ENCODE results near the gene IFRD2. TPM values are rescaled to one million over a fixed set of nuclear protein-coding genes. Genes with fewer than 3 reads are reported as not detected.

The IFRD2 gene
- total and polyA plus RNA-seq, 2 experiments from 2014 or later: 80.8 to 91.5 TPM

DNA sequence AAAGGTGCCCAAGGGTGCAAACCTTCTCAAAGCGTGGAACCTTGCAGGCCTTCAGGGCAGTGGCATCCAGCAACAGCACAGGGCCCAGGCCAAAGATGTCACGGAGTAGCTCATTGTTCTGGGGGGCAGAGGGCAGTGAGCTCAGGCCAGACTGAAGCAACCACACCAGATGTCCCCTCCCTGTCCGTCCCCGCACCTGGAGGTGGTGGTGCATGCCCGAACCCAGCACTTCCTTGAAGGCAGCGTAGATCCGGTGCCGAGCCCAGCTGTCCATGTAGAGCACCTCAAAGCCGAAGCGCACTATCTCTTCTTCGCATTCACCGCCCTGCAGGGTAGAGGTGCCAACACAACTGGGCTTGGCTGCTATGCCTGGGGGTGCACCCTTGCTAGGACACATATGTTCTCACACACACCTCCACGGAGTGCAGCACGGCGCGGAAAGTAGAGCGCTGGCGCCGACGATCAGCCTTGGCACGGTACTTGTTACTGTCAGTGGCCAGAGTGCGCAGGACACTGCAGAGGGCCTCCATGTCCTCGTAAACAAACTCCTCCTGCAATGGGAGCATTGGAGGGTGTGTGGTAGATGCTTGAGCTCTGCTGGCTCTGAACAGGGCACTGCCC is 3.7 kb downstream of the IFRD2 start:
- H3K79me2 ChIP-seq (replicated peaks; ENCODE audit: insufficient read depth): peaks cover 17% of the 10 kb centered on the region
- TF ChIP-seq JUNB (IDR thresholded peaks at IDR 0.05; ENCODE audit: unreplicated experiment) (no peak), ZNF331 (CRISPR knock-in tag; IDR thresholded peaks at IDR 0.05; ENCODE audit: low read depth) (no peak), NANOG (IDR thresholded peaks at IDR 0.05; ENCODE audit: borderline replicate concordance) (no peak), EZH2phosphoT487 (IDR thresholded peaks at IDR 0.05; ENCODE audit: unreplicated experiment) (no peak), ZNF114 (CRISPR knock-in tag; IDR thresholded peaks at IDR 0.05) (no peak), REST (IDR thresholded peaks at IDR 0.05; ENCODE audit: unreplicated experiment) (no peak)
- TF ChIP-seq, protein P1, sequence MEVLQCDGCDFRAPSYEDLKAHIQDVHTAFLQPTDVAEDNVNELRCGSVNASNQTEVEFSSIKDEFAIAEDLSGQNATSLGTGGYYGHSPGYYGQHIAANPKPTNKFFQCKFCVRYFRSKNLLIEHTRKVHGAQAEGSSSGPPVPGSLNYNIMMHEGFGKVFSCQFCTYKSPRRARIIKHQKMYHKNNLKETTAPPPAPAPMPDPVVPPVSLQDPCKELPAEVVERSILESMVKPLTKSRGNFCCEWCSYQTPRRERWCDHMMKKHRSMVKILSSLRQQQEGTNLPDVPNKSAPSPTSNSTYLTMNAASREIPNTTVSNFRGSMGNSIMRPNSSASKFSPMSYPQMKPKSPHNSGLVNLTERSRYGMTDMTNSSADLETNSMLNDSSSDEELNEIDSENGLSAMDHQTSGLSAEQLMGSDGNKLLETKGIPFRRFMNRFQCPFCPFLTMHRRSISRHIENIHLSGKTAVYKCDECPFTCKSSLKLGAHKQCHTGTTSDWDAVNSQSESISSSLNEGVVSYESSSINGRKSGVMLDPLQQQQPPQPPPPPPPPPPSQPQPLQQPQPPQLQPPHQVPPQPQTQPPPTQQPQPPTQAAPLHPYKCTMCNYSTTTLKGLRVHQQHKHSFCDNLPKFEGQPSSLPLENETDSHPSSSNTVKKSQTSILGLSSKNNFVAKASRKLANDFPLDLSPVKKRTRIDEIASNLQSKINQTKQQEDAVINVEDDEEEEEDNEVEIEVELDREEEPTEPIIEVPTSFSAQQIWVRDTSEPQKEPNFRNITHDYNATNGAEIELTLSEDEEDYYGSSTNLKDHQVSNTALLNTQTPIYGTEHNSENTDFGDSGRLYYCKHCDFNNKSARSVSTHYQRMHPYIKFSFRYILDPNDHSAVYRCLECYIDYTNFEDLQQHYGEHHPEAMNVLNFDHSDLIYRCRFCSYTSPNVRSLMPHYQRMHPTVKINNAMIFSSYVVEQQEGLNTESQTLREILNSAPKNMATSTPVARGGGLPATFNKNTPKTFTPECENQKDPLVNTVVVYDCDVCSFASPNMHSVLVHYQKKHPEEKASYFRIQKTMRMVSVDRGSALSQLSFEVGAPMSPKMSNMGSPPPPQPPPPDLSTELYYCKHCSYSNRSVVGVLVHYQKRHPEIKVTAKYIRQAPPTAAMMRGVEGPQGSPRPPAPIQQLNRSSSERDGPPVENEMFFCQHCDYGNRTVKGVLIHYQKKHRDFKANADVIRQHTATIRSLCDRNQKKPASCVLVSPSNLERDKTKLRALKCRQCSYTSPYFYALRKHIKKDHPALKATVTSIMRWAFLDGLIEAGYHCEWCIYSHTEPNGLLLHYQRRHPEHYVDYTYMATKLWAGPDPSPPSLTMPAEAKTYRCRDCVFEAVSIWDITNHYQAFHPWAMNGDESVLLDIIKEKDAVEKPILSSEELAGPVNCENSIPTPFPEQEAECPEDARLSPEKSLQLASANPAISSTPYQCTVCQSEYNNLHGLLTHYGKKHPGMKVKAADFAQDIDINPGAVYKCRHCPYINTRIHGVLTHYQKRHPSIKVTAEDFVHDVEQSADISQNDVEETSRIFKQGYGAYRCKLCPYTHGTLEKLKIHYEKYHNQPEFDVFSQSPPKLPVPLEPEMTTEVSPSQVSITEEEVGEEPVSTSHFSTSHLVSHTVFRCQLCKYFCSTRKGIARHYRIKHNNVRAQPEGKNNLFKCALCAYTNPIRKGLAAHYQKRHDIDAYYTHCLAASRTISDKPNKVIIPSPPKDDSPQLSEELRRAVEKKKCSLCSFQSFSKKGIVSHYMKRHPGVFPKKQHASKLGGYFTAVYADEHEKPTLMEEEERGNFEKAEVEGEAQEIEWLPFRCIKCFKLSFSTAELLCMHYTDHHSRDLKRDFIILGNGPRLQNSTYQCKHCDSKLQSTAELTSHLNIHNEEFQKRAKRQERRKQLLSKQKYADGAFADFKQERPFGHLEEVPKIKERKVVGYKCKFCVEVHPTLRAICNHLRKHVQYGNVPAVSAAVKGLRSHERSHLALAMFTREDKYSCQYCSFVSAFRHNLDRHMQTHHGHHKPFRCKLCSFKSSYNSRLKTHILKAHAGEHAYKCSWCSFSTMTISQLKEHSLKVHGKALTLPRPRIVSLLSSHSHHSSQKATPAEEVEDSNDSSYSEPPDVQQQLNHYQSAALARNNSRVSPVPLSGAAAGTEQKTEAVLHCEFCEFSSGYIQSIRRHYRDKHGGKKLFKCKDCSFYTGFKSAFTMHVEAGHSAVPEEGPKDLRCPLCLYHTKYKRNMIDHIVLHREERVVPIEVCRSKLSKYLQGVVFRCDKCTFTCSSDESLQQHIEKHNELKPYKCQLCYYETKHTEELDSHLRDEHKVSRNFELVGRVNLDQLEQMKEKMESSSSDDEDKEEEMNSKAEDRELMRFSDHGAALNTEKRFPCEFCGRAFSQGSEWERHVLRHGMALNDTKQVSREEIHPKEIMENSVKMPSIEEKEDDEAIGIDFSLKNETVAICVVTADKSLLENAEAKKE (CRISPR knock-in tag; IDR thresholded peaks at IDR 0.05): no peak
- TF ChIP-seq, protein P2, sequence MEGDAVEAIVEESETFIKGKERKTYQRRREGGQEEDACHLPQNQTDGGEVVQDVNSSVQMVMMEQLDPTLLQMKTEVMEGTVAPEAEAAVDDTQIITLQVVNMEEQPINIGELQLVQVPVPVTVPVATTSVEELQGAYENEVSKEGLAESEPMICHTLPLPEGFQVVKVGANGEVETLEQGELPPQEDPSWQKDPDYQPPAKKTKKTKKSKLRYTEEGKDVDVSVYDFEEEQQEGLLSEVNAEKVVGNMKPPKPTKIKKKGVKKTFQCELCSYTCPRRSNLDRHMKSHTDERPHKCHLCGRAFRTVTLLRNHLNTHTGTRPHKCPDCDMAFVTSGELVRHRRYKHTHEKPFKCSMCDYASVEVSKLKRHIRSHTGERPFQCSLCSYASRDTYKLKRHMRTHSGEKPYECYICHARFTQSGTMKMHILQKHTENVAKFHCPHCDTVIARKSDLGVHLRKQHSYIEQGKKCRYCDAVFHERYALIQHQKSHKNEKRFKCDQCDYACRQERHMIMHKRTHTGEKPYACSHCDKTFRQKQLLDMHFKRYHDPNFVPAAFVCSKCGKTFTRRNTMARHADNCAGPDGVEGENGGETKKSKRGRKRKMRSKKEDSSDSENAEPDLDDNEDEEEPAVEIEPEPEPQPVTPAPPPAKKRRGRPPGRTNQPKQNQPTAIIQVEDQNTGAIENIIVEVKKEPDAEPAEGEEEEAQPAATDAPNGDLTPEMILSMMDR (conservative IDR thresholded peaks at IDR 0.05; ENCODE audit: low read depth in 2 of 2): no peak
- TF ChIP-seq, protein P3, sequence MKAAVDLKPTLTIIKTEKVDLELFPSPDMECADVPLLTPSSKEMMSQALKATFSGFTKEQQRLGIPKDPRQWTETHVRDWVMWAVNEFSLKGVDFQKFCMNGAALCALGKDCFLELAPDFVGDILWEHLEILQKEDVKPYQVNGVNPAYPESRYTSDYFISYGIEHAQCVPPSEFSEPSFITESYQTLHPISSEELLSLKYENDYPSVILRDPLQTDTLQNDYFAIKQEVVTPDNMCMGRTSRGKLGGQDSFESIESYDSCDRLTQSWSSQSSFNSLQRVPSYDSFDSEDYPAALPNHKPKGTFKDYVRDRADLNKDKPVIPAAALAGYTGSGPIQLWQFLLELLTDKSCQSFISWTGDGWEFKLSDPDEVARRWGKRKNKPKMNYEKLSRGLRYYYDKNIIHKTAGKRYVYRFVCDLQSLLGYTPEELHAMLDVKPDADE (IDR thresholded peaks at IDR 0.05): no peak
- DNase-seq (ENCODE audit: low spot score): no peak
- H3K4me2 ChIP-seq: no peak overlapping the region
- no peak overlapping the region for H3K4me3 Mint-ChIP-seq
- no peaks in the 10 kb centered on the region for H3K27me3 ChIP-seq (ENCODE audit: insufficient read depth)
- no peaks in the 10 kb centered on the region; the same call in 1 of the 2 replicates for H4K20me1 ChIP-seq (replicated peaks; ENCODE audit: insufficient read depth)
- H3F3A ChIP-seq (replicated peaks; ENCODE audit: low read depth): 0 out of 2 replicates have a peak, but pooled peaks cover 4% of the 10 kb centered on the region
- H3K4me1 Mint-ChIP-seq: peaks cover 11% of the 10 kb centered on the region
- no peak overlapping the region for H2AFZ ChIP-seq
- H3K4me3 ChIP-seq: no peak overlapping the region
- H3K27ac Mint-ChIP-seq: no peak overlapping the region
- ATAC-seq: no peak
- H3K27ac ChIP-seq (ENCODE audit: low read depth): no peak overlapping the region
- no peaks in the 10 kb centered on the region for H3K9me3 Mint-ChIP-seq
- H3K36me3 ChIP-seq (ENCODE audit: insufficient read depth): peaks cover 11% of the 10 kb centered on the region
- peaks cover 47% of the 10 kb centered on the region for H3K36me3 Mint-ChIP-seq (ENCODE audit: low read depth)
- peaks cover 5% of the 10 kb centered on the region for H3K4me1 ChIP-seq (ENCODE audit: insufficient read depth)
- H3K9me2 ChIP-seq (ENCODE audit: insufficient read depth): no peaks in the 10 kb centered on the region
- peaks cover 8% of the 10 kb centered on the region for H3K27me3 Mint-ChIP-seq (ENCODE audit: insufficient read depth, low read depth, poor library complexity)

All from GM23338 (cell line).